Mesenchymal stem cell (in vitro differentiated cells and primary cell): ENCODE results near the gene L2HGDH.
"Not testable (repeated sequence)": the region's sequence is repeated elsewhere in the genome, so short reads cannot be mapped to it uniquely, and the experiment has no call there.

Experiments used
- DNase-seq: peaks from one replicate; pipeline ENCODE4 v3.0.0-alpha.2; 2013
- H2AFZ ChIP-seq: one replicate; pipeline ENCODE4 v1.6.1; 2013; ENCODE audit warnings: low read depth, mild to moderate bottlenecking, control low read depth, inconsistent platforms, low read length, moderate library complexity
- H2AK5ac ChIP-seq: 2 replicates; pipeline ENCODE4 v1.6.1; 2013; ENCODE audit warnings: low read length, moderate library complexity, mild to moderate bottlenecking, inconsistent platforms; ENCODE audit not compliant: severe bottlenecking
- H2BK120ac ChIP-seq: one replicate; pipeline ENCODE4 v1.6.1; 2013; ENCODE audit warnings: low read depth, mild to moderate bottlenecking, inconsistent platforms, low read length, moderate library complexity
- H2BK12ac ChIP-seq, 2 experiments: one replicate each; pipeline ENCODE4 v1.6.1; 2013; ENCODE audit warnings: inconsistent platforms in 2 of 2, low read length in 2 of 2, mild to moderate bottlenecking in 2 of 2, moderate library complexity in 2 of 2, control low read depth in 1 of 2
- H2BK15ac ChIP-seq: one replicate; pipeline ENCODE4 v1.6.1; 2013; ENCODE audit warnings: mild to moderate bottlenecking, low read depth, inconsistent platforms; ENCODE audit not compliant: poor library complexity, severe bottlenecking
- H2BK5ac ChIP-seq: 2 replicates; pipeline ENCODE4 v1.6.1; 2013; ENCODE audit warnings: low read depth, mild to moderate bottlenecking, low read length, control low read depth, inconsistent platforms; ENCODE audit not compliant: poor library complexity, severe bottlenecking
- H3K14ac ChIP-seq, 2 experiments: one replicate each; pipeline ENCODE4 v1.6.1; 2013; ENCODE audit warnings: inconsistent platforms in 2 of 2, low read length in 2 of 2, control low read depth in 1 of 2, mild to moderate bottlenecking in 1 of 2, moderate library complexity in 1 of 2
- H3K18ac ChIP-seq, 2 experiments: one replicate each; pipeline ENCODE4 v1.6.1; 2013; ENCODE audit warnings: inconsistent platforms in 2 of 2, low read length in 2 of 2, control low read depth in 1 of 2, low read depth in 1 of 2, mild to moderate bottlenecking in 1 of 2
- H3K23ac ChIP-seq, 2 experiments: one replicate each; pipeline ENCODE4 v1.6.1; 2013; ENCODE audit warnings: inconsistent platforms in 2 of 2, low read length in 2 of 2, mild to moderate bottlenecking in 2 of 2, moderate library complexity in 2 of 2, control low read depth in 1 of 2
- H3K27ac ChIP-seq: 2 replicates; pipeline ENCODE4 v1.5.1; 2013; ENCODE audit warnings: mild to moderate bottlenecking, moderate library complexity, low read length, control low read depth, inconsistent platforms; ENCODE audit not compliant: poor library complexity, severe bottlenecking
- H3K27me3 ChIP-seq, 2 experiments: 2 replicates each; pipeline versions ENCODE4 v1.6.1 to v1.7.0; 2013; ENCODE audit warnings: low read length in 2 of 2, mild to moderate bottlenecking in 2 of 2, moderate library complexity in 2 of 2, control low read depth in 1 of 2, inconsistent platforms in 1 of 2; ENCODE audit not compliant: control insufficient read depth in 1 of 2, insufficient read depth in 1 of 2
- H3K36me3 ChIP-seq, 2 experiments: 2 replicates each; pipeline versions ENCODE4 v1.6.1 to v1.7.0; 2013; ENCODE audit warnings: low read length in 2 of 2, control low read depth in 1 of 2, inconsistent platforms in 1 of 2, low read depth in 1 of 2, mild to moderate bottlenecking in 1 of 2; ENCODE audit not compliant: insufficient read depth in 2 of 2, control insufficient read depth in 1 of 2
- H3K4ac ChIP-seq, 2 experiments: one replicate each; pipeline ENCODE4 v1.6.1; 2013; ENCODE audit warnings: inconsistent platforms in 2 of 2, low read length in 2 of 2, mild to moderate bottlenecking in 2 of 2, moderate library complexity in 2 of 2, control low read depth in 1 of 2, low read depth in 1 of 2
- H3K4me1 ChIP-seq: 2 replicates; pipeline ENCODE4 v1.6.1; 2013; ENCODE audit warnings: low read depth, low read length, control low read depth; ENCODE audit not compliant: control insufficient read depth, insufficient read depth
- H3K4me2 ChIP-seq: 2 replicates; pipeline ENCODE4 v1.6.1; 2013; ENCODE audit warnings: low read length, mild to moderate bottlenecking, inconsistent platforms; ENCODE audit not compliant: poor library complexity, severe bottlenecking
- H3K4me3 ChIP-seq, 2 experiments: 2 replicates each; pipeline versions ENCODE4 v1.5.1 to v1.7.0; 2013; ENCODE audit warnings: low read length in 2 of 2, mild to moderate bottlenecking in 2 of 2, control low read depth in 1 of 2, low read depth in 1 of 2; ENCODE audit not compliant: insufficient read depth in 1 of 2
- H3K79me1 ChIP-seq: replicated peaks from 2 replicates; pipeline ENCODE4 v1.6.1; 2013; ENCODE audit warnings: mild to moderate bottlenecking, control low read depth, low read length, inconsistent platforms; ENCODE audit not compliant: poor library complexity, severe bottlenecking
- H3K9ac ChIP-seq: 2 replicates; pipeline ENCODE4 v1.7.0; 2013; ENCODE audit warnings: mild to moderate bottlenecking, low read length, moderate library complexity
- H3K9me3 ChIP-seq: 2 replicates; pipeline ENCODE4 v1.7.0; 2013; ENCODE audit warnings: mild to moderate bottlenecking, low read length; ENCODE audit not compliant: control insufficient read depth
- H4K8ac ChIP-seq: one replicate; pipeline ENCODE4 v1.6.1; 2013; ENCODE audit warnings: inconsistent platforms, mild to moderate bottlenecking, low read length, moderate library complexity
- H4K91ac ChIP-seq: one replicate; pipeline ENCODE4 v1.6.1; 2013; ENCODE audit warnings: mild to moderate bottlenecking, low read length, inconsistent platforms
- WGBS: methylation state at CpG from one replicate; pipeline ENCODE4 v1.1.7; 2013; ENCODE audit warnings: mixed read lengths; 5-methylcytosine and 5-hydroxymethylcytosine counted together

The L2HGDH gene

GRCh38 chr14:50318031-50318626 is 6.1 kb upstream of the L2HGDH start:
- Histone ChIP-seq H3K4me3 (no peak overlapping the region), H3K18ac (no peak overlapping the region), H3K9ac (no peak overlapping the region), H3K4me1 (peaks cover 1% of the 10 kb centered on the region), H2BK5ac (no peak overlapping the region), H2BK120ac (no peak overlapping the region), H3K27me3 (no peaks in the 10 kb centered on the region), H3K79me1 (peaks cover 16% of the 10 kb centered on the region), H4K91ac (no peak overlapping the region), H3K4me2 (no peak overlapping the region), H3K4ac (no peak overlapping the region), H3K36me3 (peaks cover 3% of the 10 kb centered on the region in 2 experiments), H3K9me3 (no peaks in the 10 kb centered on the region), H3K14ac (no peak overlapping the region), H2AFZ (no peak overlapping the region), H3K27ac (no peak overlapping the region), H3K23ac (no peak overlapping the region), H2BK15ac (no peak overlapping the region), H2AK5ac (no peak overlapping the region), H2BK12ac (no peak overlapping the region), H4K8ac (no peak overlapping the region)
- DNase-seq, result peak; percentile 56
- 100% methylated on average over 1 of the region's 4 CpGs for WGBS

GRCh38 chr14:50314098-50314497 is 2.1 kb upstream of the L2HGDH start:
- not testable (repeated sequence) for H2BK15ac ChIP-seq, H2BK12ac ChIP-seq, H3K18ac ChIP-seq, H3K9ac ChIP-seq, H2BK120ac ChIP-seq, H3K23ac ChIP-seq, H3K36me3 ChIP-seq, H2AFZ ChIP-seq, H2AK5ac ChIP-seq, H4K91ac ChIP-seq, H2BK5ac ChIP-seq, H3K4ac ChIP-seq, DNase-seq, H4K8ac ChIP-seq, H3K27ac ChIP-seq, H3K27me3 ChIP-seq, H3K9me3 ChIP-seq, H3K4me2 ChIP-seq, H3K4me1 ChIP-seq, H3K14ac ChIP-seq, H3K4me3 ChIP-seq
- peaks cover 26% of the 10 kb centered on the region for H3K79me1 ChIP-seq
- WGBS, result 98% methylated on average over 3 of the region's 3 CpGs

GRCh38 chr14:50312734-50313054 is 665 bp upstream of the L2HGDH start:
- no peaks in the 10 kb centered on the region for H3K27me3 ChIP-seq
- peak overlapping the region; percentile 46 for H2AFZ ChIP-seq
- no peak overlapping the region for H2BK12ac ChIP-seq
- peak overlapping the region; percentile 93 for H3K9ac ChIP-seq
- no peak overlapping the region for H3K23ac ChIP-seq
- no peak overlapping the region for H2BK15ac ChIP-seq
- WGBS, result 11% methylated on average over 18 of the region's 18 CpGs
- H4K91ac ChIP-seq, result no peak overlapping the region
- H2BK5ac ChIP-seq, result no peak overlapping the region
- peak overlapping the region; percentile 64 for H3K4me2 ChIP-seq
- H3K18ac ChIP-seq, result peak overlapping the region; percentile 37 to 60
- no peak overlapping the region for H3K4ac ChIP-seq
- peak overlapping the region; percentile 86 to 94 for H3K4me3 ChIP-seq
- no peaks in the 10 kb centered on the region for H3K9me3 ChIP-seq
- H2BK120ac ChIP-seq, result no peak overlapping the region
- no peak for DNase-seq
- peak overlapping the region; percentile 75 for H3K27ac ChIP-seq
- no peak overlapping the region for H3K14ac ChIP-seq
- H2AK5ac ChIP-seq, result no peak overlapping the region
- H3K36me3 ChIP-seq, result no peaks in the 10 kb centered on the region
- H4K8ac ChIP-seq, result peak overlapping the region; percentile 63
- H3K79me1 ChIP-seq, result peaks cover 24% of the 10 kb centered on the region
- peaks cover 6% of the 10 kb centered on the region for H3K4me1 ChIP-seq

GRCh38 chr14:50311337-50311971 is 575 bp downstream of the L2HGDH start:
- Histone ChIP-seq H3K9ac (peak overlapping the region; percentile 93), H3K79me1 (peaks cover 25% of the 10 kb centered on the region), H3K4ac (no peak overlapping the region), H3K14ac (peak overlapping the region in 1 of 2 experiments; percentile 18), H3K4me3 (peak overlapping the region; percentile 86 to 94), H3K36me3 (no peaks in the 10 kb centered on the region), H2BK15ac (no peak overlapping the region), H3K27me3 (no peaks in the 10 kb centered on the region), H3K27ac (no peak overlapping the region), H2BK12ac (peak overlapping the region in 1 of 2 experiments; percentile 2), H2BK120ac (no peak overlapping the region), H3K4me1 (peaks cover 6% of the 10 kb centered on the region), H4K91ac (peak overlapping the region; percentile 82), H3K18ac (peak overlapping the region in 1 of 2 experiments; percentile 66), H3K4me2 (peak overlapping the region; percentile 93), H3K9me3 (no peaks in the 10 kb centered on the region), H2AK5ac (no peak overlapping the region), H4K8ac (peak overlapping the region; percentile 73), H2BK5ac (no peak overlapping the region), H2AFZ (peak overlapping the region; percentile 92), H3K23ac (peak overlapping the region in 1 of 2 experiments; percentile 46)
- WGBS, result 6% methylated on average over 18 of the region's 18 CpGs
- DNase-seq, result no peak
